Activated CD8-positive, alpha-beta memory T cell treated with anti-CD3 and anti-CD28 coated beads for 36 hours (primary cell): ENCODE data around the gene GPR3. TPM values are rescaled to one million over a fixed set of nuclear protein-coding genes. Genes with fewer than 3 reads are reported as not detected.
"Not testable (repeated sequence)": the region's sequence is repeated elsewhere in the genome, so short reads cannot be mapped to it uniquely, and the experiment has no call there.

Source experiments
- CTCF ChIA-PET: fragments of 350-600 bp; sonication (Branson Sonifier 250); formaldehyde crosslinking; loops from one replicate; lab custom pipeline; 2021; ENCODE audit warnings: antibody characterized with exemption; lab: Charles Lee
- POLR2A ChIA-PET: fragments of 350-600 bp; sonication (Branson Sonifier 250); formaldehyde crosslinking; loops from one replicate; lab custom pipeline; 2021; ENCODE audit warnings: antibody characterized with exemption; lab: Charles Lee
- total RNA-seq, 2 experiments: library from RNA; stranded (reverse); gene quantifications; one replicate each; pipeline ENCODE4 v1.2.3, GENCODE V29; 2021

GPR3 gene
- total RNA-seq, 2 experiments from 2014 or later = 3.6 to 4.1 TPM

GRCh38 chr1:27405074-27405473 lies 12.7 kb downstream of the GPR3 start:
- ChIA-PET POLR2A (no interaction called here), CTCF (interaction anchor here (2.0 kb wide), 1 partner anchor 9 kb away, joined by 6 read pairs; no protein-coding TSS in a partner anchor)

- CTCF ChIA-PET = interaction anchor here (2.0 kb wide), 1 partner anchor 10 kb away, joined by 6 read pairs; no protein-coding TSS in a partner anchor
- POLR2A ChIA-PET = not testable (repeated sequence)
Observed at GRCh38 chr1:27405598-27406361, 13.4 kb downstream of the GPR3 start.

- ChIA-PET CTCF (no interaction called here), POLR2A (interaction anchor here (0.6 kb wide), 1 partner anchor 960 kb away, joined by 5 read pairs; no protein-coding TSS in a partner anchor)
Observed at GRCh38 chr1:27406362-27406680, 13.9 kb downstream of the GPR3 start.

GRCh38 chr1:27406791-27407190 lies 14.4 kb downstream of the GPR3 start:
- POLR2A ChIA-PET = interaction anchor here (0.6 kb wide), 1 partner anchor 959 kb away, joined by 5 read pairs; no protein-coding TSS in a partner anchor

GRCh38 chr1:27408151-27408550 lies 15.7 kb downstream of the GPR3 start:
- POLR2A ChIA-PET = no interaction called here

More at GRCh38 chr1:27406791-27407190, 14.4 kb downstream of the GPR3 start:
- CTCF ChIA-PET = not testable (repeated sequence)

GRCh38 chr1:27409669-27410068 lies 17.2 kb downstream of the GPR3 start:
- CTCF ChIA-PET = interaction anchor here (0.7 to 1.1 kb wide), 2 partner anchors 113 to 334 kb away, joined by 4 to 5 read pairs; no protein-coding TSS in a partner anchor
- POLR2A ChIA-PET = interaction anchor here (0.5 to 0.6 kb wide), 2 partner anchors 101 to 1110 kb away, joined by 3 read pairs; no protein-coding TSS in a partner anchor

More at GRCh38 chr1:27408151-27408550, 15.7 kb downstream of the GPR3 start:
- CTCF ChIA-PET = no interaction called here

- POLR2A ChIA-PET = no interaction called here
- CTCF ChIA-PET = interaction anchor here (0.6 to 1.2 kb wide), 3 partner anchors 114 to 493 kb away, joined by 3 to 5 read pairs (median 3); no protein-coding TSS in a partner anchor
Observed at GRCh38 chr1:27410709-27411108, 18.3 kb downstream of the GPR3 start.

- ChIA-PET POLR2A (no interaction called here), CTCF (interaction anchor here (0.6 to 1.5 kb wide), 4 partner anchors 17 to 194 kb away, joined by 3 read pairs; no protein-coding TSS in a partner anchor)
Observed at GRCh38 chr1:27412502-27412901, 20.1 kb downstream of the GPR3 start.

- ChIA-PET POLR2A (interaction anchor here (0.5 kb wide), 1 partner anchor 158 kb away, joined by 3 read pairs; no protein-coding TSS in a partner anchor), CTCF (interaction anchor here (0.6 to 1.5 kb wide), 4 partner anchors 17 to 194 kb away, joined by 3 read pairs; no protein-coding TSS in a partner anchor)
Observed at GRCh38 chr1:27413004-27413403, 20.6 kb downstream of the GPR3 start.

GRCh38 chr1:27414091-27414490 lies 21.7 kb downstream of the GPR3 start:
- POLR2A ChIA-PET = interaction anchor here (0.7 to 1.2 kb wide), 2 partner anchors 29 to 30 kb away, joined by 3 read pairs; no protein-coding TSS in a partner anchor

GRCh38 chr1:27416387-27417111 lies 24.1 kb downstream of the GPR3 start:
- ChIA-PET POLR2A (interaction anchor here (0.6 to 1.0 kb wide), 2 partner anchors 14 to 254 kb away, joined by 3 to 11 read pairs; no protein-coding TSS in a partner anchor), CTCF (interaction anchor here (1.0 to 1.9 kb wide), 12 partner anchors 20 to 191 kb away, joined by 3 to 9 read pairs (median 4); partner anchors contain the start of gene WASF2)

More at GRCh38 chr1:27414091-27414490, 21.7 kb downstream of the GPR3 start:
- CTCF ChIA-PET = interaction anchor here (0.6 to 1.6 kb wide), 5 partner anchors 9 to 357 kb away, joined by 3 to 9 read pairs (median 3); no protein-coding TSS in a partner anchor

GRCh38 chr1:27417713-27418112 lies 25.3 kb downstream of the GPR3 start:
- POLR2A ChIA-PET = interaction anchor here (2.1 kb wide), 1 partner anchor 73 kb away, joined by 12 read pairs; the partner anchor contains the start of gene WASF2
- CTCF ChIA-PET = interaction anchor here (1.0 to 2.4 kb wide), 8 partner anchors 11 to 245 kb away, joined by 3 to 8 read pairs (median 4); no protein-coding TSS in a partner anchor

GRCh38 chr1:27418326-27419185 lies 26.1 kb downstream of the GPR3 start:
- ChIA-PET POLR2A (interaction anchor here (0.6 to 2.1 kb wide), 3 partner anchors 22 to 1328 kb away, joined by 3 to 12 read pairs (median 3); partner anchors contain the start of gene WASF2), CTCF (interaction anchor here (0.9 to 2.9 kb wide), 10 partner anchors 10 to 244 kb away, joined by 3 to 13 read pairs (median 4); no protein-coding TSS in a partner anchor)

GRCh38 chr1:27423709-27424108 lies 31.3 kb downstream of the GPR3 start:
- CTCF ChIA-PET = interaction anchor here (0.6 to 1.0 kb wide), 7 partner anchors 10 to 492 kb away, joined by 3 read pairs; no protein-coding TSS in a partner anchor
- POLR2A ChIA-PET = no interaction called here

GRCh38 chr1:27427329-27427728 lies 34.9 kb downstream of the GPR3 start:
- CTCF ChIA-PET = interaction anchor here (1.7 kb wide), 1 partner anchor 9 kb away, joined by 4 read pairs; no protein-coding TSS in a partner anchor
- POLR2A ChIA-PET = no interaction called here

- ChIA-PET CTCF (interaction anchor here (0.5 to 1.7 kb wide), 2 partner anchors 10 to 39 kb away, joined by 3 to 4 read pairs; no protein-coding TSS in a partner anchor), POLR2A (no interaction called here)
Observed at GRCh38 chr1:27427816-27428315, 35.4 kb downstream of the GPR3 start.
